ENCODE results near the gene RBKS. TPM values are rescaled to one million over a fixed set of nuclear protein-coding genes. Genes with fewer than 3 reads are reported as not detected.

The RBKS gene
- total and polyA plus RNA-seq, 2 donors = 1.8 to 4.2 TPM

DNA sequence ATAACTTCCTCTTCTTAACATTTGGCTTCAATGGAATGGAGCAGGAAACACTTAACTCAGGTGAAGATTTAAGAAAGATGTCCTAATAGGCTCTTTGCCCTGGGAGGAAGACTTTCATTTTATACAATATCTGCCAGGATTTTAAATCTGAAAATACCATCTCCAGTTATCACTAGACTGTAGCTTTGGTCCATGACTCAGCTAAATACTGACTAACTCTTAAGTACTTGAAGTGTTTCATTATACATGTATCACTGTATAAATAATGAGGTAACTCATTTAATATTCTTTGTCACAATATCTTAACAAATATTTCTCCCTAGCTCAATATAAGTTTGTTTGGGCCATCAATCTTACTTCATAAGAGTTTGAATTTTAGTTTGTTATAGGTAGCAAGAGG, 34.7 kb downstream of the RBKS start:
- no peaks in the 10 kb centered on the region for H3K27me3 ChIP-seq (ENCODE audit: control insufficient read depth in 2 of 2, insufficient read depth in 1 of 2, low read length in 1 of 2)
- no peak overlapping the region for H3K4me3 ChIP-seq (ENCODE audit: low read length in 2 of 2)
- no peak overlapping the region for H3K27ac ChIP-seq (ENCODE audit: low read depth in 1 of 2, low read length in 1 of 2)
- no peaks in the 10 kb centered on the region for H3K4me1 ChIP-seq (ENCODE audit: control insufficient read depth in 2 of 2, insufficient read depth in 2 of 2, low read length in 2 of 2)
- H3K36me3 ChIP-seq (ENCODE audit: control insufficient read depth in 2 of 2, insufficient read depth in 2 of 2, low read length in 1 of 2) = no peaks in the 10 kb centered on the region
- H3K9me3 ChIP-seq (ENCODE audit: control insufficient read depth in 2 of 2, insufficient read depth in 1 of 2, low read length in 1 of 2) = no peaks in the 10 kb centered on the region
- no peak for DNase-seq (ENCODE audit: low read depth in 6 of 9, low spot score in 9 of 9)

DNA sequence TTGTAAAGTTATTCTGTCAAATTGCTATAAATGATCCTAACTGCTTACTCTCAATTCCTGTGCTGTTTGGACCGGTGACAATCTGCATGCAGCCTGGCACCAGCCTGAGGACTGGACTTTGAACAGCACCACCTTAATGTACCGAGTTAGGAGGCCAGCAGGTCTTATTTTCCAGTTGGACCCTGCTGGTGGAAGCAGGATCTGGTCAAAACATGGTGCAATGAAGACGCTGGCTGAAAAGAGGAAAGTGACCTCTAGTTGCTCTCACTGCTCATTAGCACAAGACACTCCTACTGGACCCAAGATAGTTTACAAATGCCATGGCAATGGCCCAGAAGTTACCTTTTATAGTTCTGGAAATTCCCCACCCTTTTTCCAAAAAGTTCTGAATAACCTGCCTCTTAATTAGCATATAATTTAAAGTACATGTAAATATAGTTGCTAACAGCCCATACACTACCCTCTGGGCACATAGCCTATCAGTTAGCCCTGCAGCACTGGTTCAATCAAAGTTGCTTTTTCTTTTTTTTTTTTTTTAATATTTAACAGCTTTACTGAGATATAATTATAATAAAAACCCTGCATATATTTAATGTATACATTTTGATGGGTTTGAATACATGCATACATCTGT, 35.8 kb downstream of the RBKS start:
- WGBS = 91% methylated on average over 3 of the region's 3 CpGs
- H3K27ac ChIP-seq (ENCODE audit: low read depth in 1 of 2, low read length in 1 of 2) = no peak overlapping the region
- no peaks in the 10 kb centered on the region for H3K9me3 ChIP-seq (ENCODE audit: control insufficient read depth in 2 of 2, insufficient read depth in 1 of 2, low read length in 1 of 2)
- no peak overlapping the region for H3K4me3 ChIP-seq (ENCODE audit: low read length in 2 of 2)
- H3K27me3 ChIP-seq (ENCODE audit: control insufficient read depth in 2 of 2, insufficient read depth in 1 of 2, low read length in 1 of 2) = no peaks in the 10 kb centered on the region
- no peaks in the 10 kb centered on the region for H3K36me3 ChIP-seq (ENCODE audit: control insufficient read depth in 2 of 2, insufficient read depth in 2 of 2, low read length in 1 of 2)
- no peak for DNase-seq (ENCODE audit: low read depth in 6 of 9, low spot score in 9 of 9)
- H3K4me1 ChIP-seq (ENCODE audit: control insufficient read depth in 2 of 2, insufficient read depth in 2 of 2, low read length in 2 of 2) = no peaks in the 10 kb centered on the region

DNA sequence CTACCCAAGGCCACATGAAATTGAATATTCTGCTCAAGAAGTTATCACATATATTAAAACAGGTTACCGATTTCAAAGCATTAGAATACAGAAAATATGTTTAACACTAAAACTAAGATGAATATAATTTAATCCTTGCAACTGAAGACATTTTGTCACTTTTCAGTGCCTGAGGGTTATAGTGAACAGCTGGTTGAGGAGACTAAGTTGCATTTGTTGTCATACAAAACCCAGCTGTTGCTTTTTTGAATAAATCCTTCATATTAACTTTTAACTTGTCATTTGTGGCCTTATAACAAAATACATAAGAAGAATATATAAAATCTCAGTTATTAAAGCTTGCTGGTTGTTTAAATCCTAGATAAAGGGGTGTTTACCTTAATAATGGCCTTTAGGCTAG, 37.5 kb downstream of the RBKS start:
- WGBS = 98% methylated on average over 1 of the region's 1 CpG
- H3K27ac ChIP-seq (ENCODE audit: low read depth in 1 of 2, low read length in 1 of 2) = no peak overlapping the region
- no peaks in the 10 kb centered on the region for H3K9me3 ChIP-seq (ENCODE audit: control insufficient read depth in 2 of 2, insufficient read depth in 1 of 2, low read length in 1 of 2)
- H3K36me3 ChIP-seq (ENCODE audit: control insufficient read depth in 2 of 2, insufficient read depth in 2 of 2, low read length in 1 of 2) = no peaks in the 10 kb centered on the region
- no peak overlapping the region for H3K4me3 ChIP-seq (ENCODE audit: low read length in 2 of 2)
- DNase-seq (ENCODE audit: low read depth in 6 of 9, low spot score in 9 of 9) = no peak
- no peaks in the 10 kb centered on the region for H3K27me3 ChIP-seq (ENCODE audit: control insufficient read depth in 2 of 2, insufficient read depth in 1 of 2, low read length in 1 of 2)
- no peaks in the 10 kb centered on the region for H3K4me1 ChIP-seq (ENCODE audit: control insufficient read depth in 2 of 2, insufficient read depth in 2 of 2, low read length in 2 of 2)

DNA sequence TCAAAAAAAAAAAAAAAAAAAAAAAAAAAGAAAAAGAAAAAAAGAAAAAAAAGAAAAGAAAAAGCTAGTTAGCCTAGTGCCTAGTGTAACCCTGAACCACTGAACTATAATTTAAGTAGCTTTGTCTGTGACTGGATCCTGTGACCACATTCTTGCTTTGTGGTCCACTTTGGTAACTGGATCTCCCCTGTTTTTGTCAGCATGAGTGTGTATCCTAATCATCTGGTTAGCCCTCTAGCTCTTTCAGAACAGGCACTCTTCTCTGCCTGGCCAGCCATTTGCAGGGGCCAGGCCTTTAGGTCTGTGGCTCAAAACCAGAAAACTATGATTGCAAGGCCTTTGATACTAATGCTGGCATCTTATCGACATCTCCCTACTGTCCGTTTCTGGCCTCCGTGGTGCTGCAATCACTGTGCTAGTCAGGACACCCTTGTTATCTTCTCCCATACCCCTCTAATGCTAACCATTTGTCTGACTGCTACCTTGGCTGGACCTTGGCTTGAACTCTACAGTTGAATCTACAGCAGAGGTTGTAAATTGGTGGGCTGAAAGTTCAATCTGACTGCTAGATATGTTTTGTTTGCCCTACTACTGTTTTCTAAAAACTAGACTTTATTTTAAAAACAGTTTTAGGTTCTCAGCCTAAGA, 40.5 kb downstream of the RBKS start:
- H3K4me3 ChIP-seq (ENCODE audit: low read length in 2 of 2) = no peak overlapping the region
- H3K9me3 ChIP-seq (ENCODE audit: control insufficient read depth in 2 of 2, insufficient read depth in 1 of 2, low read length in 1 of 2) = no peaks in the 10 kb centered on the region
- DNase-seq (ENCODE audit: low read depth in 6 of 9, low spot score in 9 of 9) = no peak
- no peak overlapping the region for H3K27ac ChIP-seq (ENCODE audit: low read depth in 1 of 2, low read length in 1 of 2)
- no peaks in the 10 kb centered on the region for H3K27me3 ChIP-seq (ENCODE audit: control insufficient read depth in 2 of 2, insufficient read depth in 1 of 2, low read length in 1 of 2)
- no peaks in the 10 kb centered on the region for H3K36me3 ChIP-seq (ENCODE audit: control insufficient read depth in 2 of 2, insufficient read depth in 2 of 2, low read length in 1 of 2)
- H3K4me1 ChIP-seq (ENCODE audit: control insufficient read depth in 2 of 2, insufficient read depth in 2 of 2, low read length in 2 of 2) = no peaks in the 10 kb centered on the region
- WGBS = 98% methylated on average over 3 of the region's 3 CpGs

DNA sequence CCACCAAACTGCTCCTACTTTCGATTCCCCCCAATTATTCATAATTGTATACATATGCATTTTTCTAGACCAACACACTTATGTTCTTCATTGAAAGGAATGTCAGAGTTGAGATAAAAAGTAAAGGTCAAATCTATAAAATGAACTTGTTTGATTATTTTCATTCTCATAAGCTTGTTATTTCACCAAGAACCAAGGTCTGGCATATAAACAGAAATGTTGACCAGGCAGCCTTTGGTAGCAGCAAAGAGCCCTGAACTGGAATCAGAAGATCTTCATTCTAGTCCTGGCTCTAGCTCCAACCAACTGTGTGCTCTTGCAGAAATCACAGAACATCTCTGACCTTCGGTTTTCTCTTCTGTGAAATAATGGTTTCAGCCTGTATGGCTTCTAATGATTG, 42.9 kb downstream of the RBKS start:
- no peaks in the 10 kb centered on the region for H3K27me3 ChIP-seq (ENCODE audit: control insufficient read depth in 2 of 2, insufficient read depth in 1 of 2, low read length in 1 of 2)
- no peak for DNase-seq (ENCODE audit: low read depth in 6 of 9, low spot score in 9 of 9)
- 92% methylated on average over 2 of the region's 2 CpGs for WGBS
- H3K27ac ChIP-seq (ENCODE audit: low read depth in 1 of 2, low read length in 1 of 2) = no peak overlapping the region
- no peaks in the 10 kb centered on the region for H3K9me3 ChIP-seq (ENCODE audit: control insufficient read depth in 2 of 2, insufficient read depth in 1 of 2, low read length in 1 of 2)
- H3K36me3 ChIP-seq (ENCODE audit: control insufficient read depth in 2 of 2, insufficient read depth in 2 of 2, low read length in 1 of 2) = no peaks in the 10 kb centered on the region
- H3K4me3 ChIP-seq (ENCODE audit: low read length in 2 of 2) = no peak overlapping the region
- H3K4me1 ChIP-seq (ENCODE audit: control insufficient read depth in 2 of 2, insufficient read depth in 2 of 2, low read length in 2 of 2) = no peaks in the 10 kb centered on the region

DNA sequence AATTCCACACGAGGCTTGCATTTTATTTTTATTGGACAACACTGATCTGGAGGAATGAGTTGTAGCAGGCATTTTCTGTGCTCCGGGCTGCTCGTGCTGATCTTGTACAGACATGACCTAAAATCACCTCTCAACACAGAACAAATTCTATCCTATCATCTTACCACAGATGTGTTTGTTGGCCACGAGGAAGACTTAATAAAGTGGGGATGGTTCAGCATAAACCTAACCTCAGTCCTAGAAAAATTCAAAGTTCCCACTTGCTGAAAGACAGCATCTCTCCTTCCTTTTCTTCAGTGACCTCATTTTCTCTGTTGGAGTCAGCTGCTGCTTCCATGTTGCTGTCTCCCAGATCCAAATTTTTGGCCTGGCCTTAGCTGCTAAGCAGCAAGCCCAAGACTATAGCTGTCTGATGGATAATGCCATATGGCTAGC, 45.3 kb downstream of the RBKS start:
- H3K9me3 ChIP-seq (ENCODE audit: control insufficient read depth in 2 of 2, insufficient read depth in 1 of 2, low read length in 1 of 2) = no peaks in the 10 kb centered on the region
- H3K4me1 ChIP-seq (ENCODE audit: control insufficient read depth in 2 of 2, insufficient read depth in 2 of 2, low read length in 2 of 2) = no peaks in the 10 kb centered on the region
- WGBS = 89% methylated on average over 4 of the region's 4 CpGs
- DNase-seq (ENCODE audit: low read depth in 6 of 9, low spot score in 9 of 9) = peak in 1 of 9 donors; percentile 4
- H3K27me3 ChIP-seq (ENCODE audit: control insufficient read depth in 2 of 2, insufficient read depth in 1 of 2, low read length in 1 of 2) = no peaks in the 10 kb centered on the region
- H3K36me3 ChIP-seq (ENCODE audit: control insufficient read depth in 2 of 2, insufficient read depth in 2 of 2, low read length in 1 of 2) = no peaks in the 10 kb centered on the region
- H3K4me3 ChIP-seq (ENCODE audit: low read length in 2 of 2) = no peak overlapping the region
- H3K27ac ChIP-seq (ENCODE audit: low read depth in 1 of 2, low read length in 1 of 2) = no peak overlapping the region

DNA sequence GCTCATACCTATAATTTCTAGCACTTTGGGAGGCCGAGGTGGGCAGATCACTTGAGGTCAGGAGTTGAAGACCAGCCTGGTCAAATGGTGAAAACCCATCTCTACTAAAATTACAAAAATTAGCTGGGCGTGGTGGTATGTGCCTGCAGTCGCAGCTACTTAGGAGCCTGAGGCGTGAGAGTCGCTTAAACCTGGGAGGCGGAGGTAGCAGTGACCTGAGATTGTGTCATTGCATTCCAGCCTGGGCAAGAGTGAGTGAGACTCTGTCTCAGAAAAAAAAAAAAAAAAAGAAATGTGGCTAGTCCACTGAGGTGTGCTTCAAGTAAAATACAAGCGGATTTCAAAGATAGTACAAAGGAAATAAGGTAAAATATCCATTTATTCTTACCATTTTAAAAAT, 46.2 kb downstream of the RBKS start:
- no peak overlapping the region for H3K27ac ChIP-seq (ENCODE audit: low read depth in 1 of 2, low read length in 1 of 2)
- WGBS = 97% methylated on average over 7 of the region's 7 CpGs

DNA sequence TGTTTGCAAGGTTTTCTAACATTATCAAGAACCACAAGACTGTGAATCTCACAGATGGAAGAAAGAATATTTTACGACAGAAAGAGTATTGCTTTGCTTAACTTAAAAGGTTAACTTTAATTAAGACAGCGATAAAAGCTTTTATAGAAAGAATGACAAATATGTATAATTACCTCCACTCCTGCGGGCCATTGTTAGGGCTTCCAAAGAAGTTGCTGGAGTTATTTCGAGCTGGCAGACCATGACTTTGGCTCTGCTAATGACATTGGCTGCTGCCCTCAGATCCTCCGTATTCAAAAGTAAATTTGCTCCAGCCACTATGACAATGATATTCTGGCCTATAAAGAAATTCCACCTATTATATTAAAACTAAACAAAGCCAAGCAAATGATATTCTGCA, 47.3 kb downstream of the RBKS start:
- H3K27me3 ChIP-seq (ENCODE audit: control insufficient read depth in 2 of 2, insufficient read depth in 1 of 2, low read length in 1 of 2) = no peaks in the 10 kb centered on the region
- no peaks in the 10 kb centered on the region for H3K9me3 ChIP-seq (ENCODE audit: control insufficient read depth in 2 of 2, insufficient read depth in 1 of 2, low read length in 1 of 2)
- no peak for DNase-seq (ENCODE audit: low read depth in 6 of 9, low spot score in 9 of 9)
- H3K4me3 ChIP-seq (ENCODE audit: low read length in 2 of 2) = no peak overlapping the region
- H3K36me3 ChIP-seq (ENCODE audit: control insufficient read depth in 2 of 2, insufficient read depth in 2 of 2, low read length in 1 of 2) = no peaks in the 10 kb centered on the region
- H3K27ac ChIP-seq (ENCODE audit: low read depth in 1 of 2, low read length in 1 of 2) = no peak overlapping the region
- 96% methylated on average over 5 of the region's 5 CpGs for WGBS
- no peaks in the 10 kb centered on the region for H3K4me1 ChIP-seq (ENCODE audit: control insufficient read depth in 2 of 2, insufficient read depth in 2 of 2, low read length in 2 of 2)

More for the DNA sequence above, 46.2 kb downstream of the RBKS start:
- no peaks in the 10 kb centered on the region for H3K36me3 ChIP-seq (ENCODE audit: control insufficient read depth in 2 of 2, insufficient read depth in 2 of 2, low read length in 1 of 2)
- DNase-seq (ENCODE audit: low read depth in 6 of 9, low spot score in 9 of 9) = no peak
- no peaks in the 10 kb centered on the region for H3K27me3 ChIP-seq (ENCODE audit: control insufficient read depth in 2 of 2, insufficient read depth in 1 of 2, low read length in 1 of 2)
- no peaks in the 10 kb centered on the region for H3K9me3 ChIP-seq (ENCODE audit: control insufficient read depth in 2 of 2, insufficient read depth in 1 of 2, low read length in 1 of 2)
- H3K4me1 ChIP-seq (ENCODE audit: control insufficient read depth in 2 of 2, insufficient read depth in 2 of 2, low read length in 2 of 2) = no peaks in the 10 kb centered on the region
- no peak overlapping the region for H3K4me3 ChIP-seq (ENCODE audit: low read length in 2 of 2)

DNA sequence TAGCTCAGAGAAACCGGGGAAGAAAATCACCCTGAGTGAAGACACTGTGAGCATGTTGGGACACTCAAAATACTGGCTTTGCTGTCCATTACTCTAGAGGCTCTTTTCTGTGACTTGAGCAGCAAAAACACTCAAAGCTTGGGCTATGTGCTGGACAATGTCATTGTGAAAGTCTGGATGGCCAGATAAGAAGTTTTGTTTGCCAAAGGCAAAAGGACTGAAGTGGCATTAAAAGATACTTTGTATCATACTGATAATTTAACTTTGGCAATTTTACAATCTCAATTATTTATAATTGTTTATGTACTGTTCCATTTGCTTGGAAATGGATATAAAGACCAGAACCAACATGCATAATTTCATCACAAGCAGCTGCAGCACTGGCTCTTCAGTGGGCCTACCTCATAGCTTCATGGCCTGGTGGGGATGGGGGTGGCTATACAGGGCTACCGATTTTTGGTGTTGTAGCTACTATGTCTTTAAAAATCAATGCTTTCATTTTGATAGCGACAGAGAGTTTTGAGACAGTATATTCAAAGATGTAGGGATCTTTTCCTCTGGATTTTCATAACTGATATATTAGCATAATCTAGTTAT, 51.1 kb downstream of the RBKS start:
- Histone ChIP-seq H3K4me3 (ENCODE audit: low read length in 2 of 2) (no peak overlapping the region), H3K27ac (ENCODE audit: low read depth in 1 of 2, low read length in 1 of 2) (no peak overlapping the region), H3K4me1 (ENCODE audit: control insufficient read depth in 2 of 2, insufficient read depth in 2 of 2, low read length in 2 of 2) (no peaks in the 10 kb centered on the region), H3K36me3 (ENCODE audit: control insufficient read depth in 2 of 2, insufficient read depth in 2 of 2, low read length in 1 of 2) (no peaks in the 10 kb centered on the region), H3K27me3 (ENCODE audit: control insufficient read depth in 2 of 2, insufficient read depth in 1 of 2, low read length in 1 of 2) (no peaks in the 10 kb centered on the region), H3K9me3 (ENCODE audit: control insufficient read depth in 2 of 2, insufficient read depth in 1 of 2, low read length in 1 of 2) (no peaks in the 10 kb centered on the region)
- WGBS = 79% methylated on average over 3 of the region's 3 CpGs
- no peak for DNase-seq (ENCODE audit: low read depth in 6 of 9, low spot score in 9 of 9)
